ENCODE measurements around the gene SPX.

DNA sequence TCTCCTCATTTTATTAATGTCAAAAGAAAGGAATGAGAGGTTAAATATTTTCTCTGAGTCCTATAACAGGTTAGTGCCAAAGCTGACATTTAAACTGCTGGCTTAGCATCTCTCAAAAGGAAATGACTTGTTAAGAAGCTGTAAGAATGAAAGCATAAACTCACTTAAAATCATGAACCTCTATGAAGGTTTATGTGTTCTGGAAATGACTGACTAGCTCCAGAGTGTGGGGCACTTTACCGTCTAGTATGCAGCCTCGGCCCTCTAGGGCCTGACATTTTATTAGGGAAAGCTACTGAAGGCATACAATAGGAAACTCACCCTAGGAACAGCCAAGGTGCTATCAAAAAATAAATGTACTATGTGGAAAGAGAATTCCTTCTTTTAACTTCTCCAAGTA, 35.1 kb downstream of the SPX start:
- no peak for TF ChIP-seq POLR2A (IDR thresholded peaks at IDR 0.05)
- TF ChIP-seq, protein P1, sequence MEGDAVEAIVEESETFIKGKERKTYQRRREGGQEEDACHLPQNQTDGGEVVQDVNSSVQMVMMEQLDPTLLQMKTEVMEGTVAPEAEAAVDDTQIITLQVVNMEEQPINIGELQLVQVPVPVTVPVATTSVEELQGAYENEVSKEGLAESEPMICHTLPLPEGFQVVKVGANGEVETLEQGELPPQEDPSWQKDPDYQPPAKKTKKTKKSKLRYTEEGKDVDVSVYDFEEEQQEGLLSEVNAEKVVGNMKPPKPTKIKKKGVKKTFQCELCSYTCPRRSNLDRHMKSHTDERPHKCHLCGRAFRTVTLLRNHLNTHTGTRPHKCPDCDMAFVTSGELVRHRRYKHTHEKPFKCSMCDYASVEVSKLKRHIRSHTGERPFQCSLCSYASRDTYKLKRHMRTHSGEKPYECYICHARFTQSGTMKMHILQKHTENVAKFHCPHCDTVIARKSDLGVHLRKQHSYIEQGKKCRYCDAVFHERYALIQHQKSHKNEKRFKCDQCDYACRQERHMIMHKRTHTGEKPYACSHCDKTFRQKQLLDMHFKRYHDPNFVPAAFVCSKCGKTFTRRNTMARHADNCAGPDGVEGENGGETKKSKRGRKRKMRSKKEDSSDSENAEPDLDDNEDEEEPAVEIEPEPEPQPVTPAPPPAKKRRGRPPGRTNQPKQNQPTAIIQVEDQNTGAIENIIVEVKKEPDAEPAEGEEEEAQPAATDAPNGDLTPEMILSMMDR (IDR thresholded peaks at IDR 0.05): no peak
